Right lobe of liver (tissue), 4 donors: ENCODE results near the gene KCNB1.

Experiments
- CTCF ChIP-seq, 4 donors: fragments of 200-600 bp in 3 of 4; fragments of 450-650 bp in 1 of 4; IDR thresholded peaks; one replicate each; pipeline versions ENCODE4 v1.5.1 to v1.8.0; 2016 to 2022; ENCODE audit warnings: antibody characterized with exemption in 4 of 4, mild to moderate bottlenecking in 2 of 4
- POLR2A ChIP-seq: fragments of 450-650 bp; IDR thresholded peaks from one replicate; pipeline ENCODE4 v1.6.1; 2017; ENCODE audit warnings: antibody characterized with exemption, mild to moderate bottlenecking
- donor health status: DM: no; HTN: no; CAD: no.
- donor health status: DM: no; HTN: no; CAD: no.
- donor health status: DM: no; HTN: yes; CAD: no.

GRCh38 chr20:49326026-49326425 lies 156.4 kb downstream of the KCNB1 start:
- TF ChIP-seq CTCF (IDR thresholded peaks at IDR 0.05) (no peak), POLR2A (no peak)
